Measurements from ENCODE around the gene TTI1. TPM values are rescaled to one million over a fixed set of nuclear protein-coding genes. Genes with fewer than 3 reads are reported as not detected.

The TTI1 gene
- total RNA-seq, 4 donors from 2014 or later = 9.8 to 14.8 (median 12.5) TPM

DNA sequence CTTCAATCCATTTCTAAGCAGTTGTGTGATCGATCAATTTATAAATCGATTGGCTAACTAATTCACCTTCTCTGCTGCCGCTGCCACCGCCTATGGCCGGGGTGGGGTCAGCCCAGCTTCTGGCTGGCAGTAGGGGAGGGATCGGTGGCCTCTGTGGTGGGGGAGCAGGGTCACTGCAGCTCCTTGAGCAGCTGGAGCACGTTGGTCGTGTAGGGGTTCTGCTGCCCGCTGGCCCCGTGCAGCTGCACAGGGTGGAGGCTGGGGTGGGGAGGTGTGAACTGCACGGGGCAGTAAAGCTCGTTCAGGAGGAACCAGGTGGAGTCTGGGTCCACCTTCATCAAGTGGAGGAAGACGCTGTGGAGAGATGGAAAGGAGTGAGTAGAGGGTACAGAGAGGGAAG, 50.0 kb downstream of the TTI1 start:
- Histone ChIP-seq H3K36me3 (peaks cover 0 to 39% of the 10 kb centered on the region in 2 donors), H3K9me3 (no peaks in the 10 kb centered on the region), H3K4me1 (peaks cover 0 to 45% (median 15%) of the 10 kb centered on the region in 3 donors), H3K27ac (no peak overlapping the region), H3K27me3 (no peaks in the 10 kb centered on the region), H3K4me3 (no peak overlapping the region)
- WGBS, 2 donors (ENCODE audit: low coverage in 1 of 2) = 93 to 95% methylated on average over 2 to 3 of the region's 13 CpGs
- TF ChIP-seq POLR2A (IDR thresholded peaks at IDR 0.05) (no peak), POLR2AphosphoS5 (IDR thresholded peaks at IDR 0.05) (no peak)
- TF ChIP-seq, protein P1, sequence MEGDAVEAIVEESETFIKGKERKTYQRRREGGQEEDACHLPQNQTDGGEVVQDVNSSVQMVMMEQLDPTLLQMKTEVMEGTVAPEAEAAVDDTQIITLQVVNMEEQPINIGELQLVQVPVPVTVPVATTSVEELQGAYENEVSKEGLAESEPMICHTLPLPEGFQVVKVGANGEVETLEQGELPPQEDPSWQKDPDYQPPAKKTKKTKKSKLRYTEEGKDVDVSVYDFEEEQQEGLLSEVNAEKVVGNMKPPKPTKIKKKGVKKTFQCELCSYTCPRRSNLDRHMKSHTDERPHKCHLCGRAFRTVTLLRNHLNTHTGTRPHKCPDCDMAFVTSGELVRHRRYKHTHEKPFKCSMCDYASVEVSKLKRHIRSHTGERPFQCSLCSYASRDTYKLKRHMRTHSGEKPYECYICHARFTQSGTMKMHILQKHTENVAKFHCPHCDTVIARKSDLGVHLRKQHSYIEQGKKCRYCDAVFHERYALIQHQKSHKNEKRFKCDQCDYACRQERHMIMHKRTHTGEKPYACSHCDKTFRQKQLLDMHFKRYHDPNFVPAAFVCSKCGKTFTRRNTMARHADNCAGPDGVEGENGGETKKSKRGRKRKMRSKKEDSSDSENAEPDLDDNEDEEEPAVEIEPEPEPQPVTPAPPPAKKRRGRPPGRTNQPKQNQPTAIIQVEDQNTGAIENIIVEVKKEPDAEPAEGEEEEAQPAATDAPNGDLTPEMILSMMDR (IDR thresholded peaks at IDR 0.05) = no peak
- ATAC-seq = no peak

DNA sequence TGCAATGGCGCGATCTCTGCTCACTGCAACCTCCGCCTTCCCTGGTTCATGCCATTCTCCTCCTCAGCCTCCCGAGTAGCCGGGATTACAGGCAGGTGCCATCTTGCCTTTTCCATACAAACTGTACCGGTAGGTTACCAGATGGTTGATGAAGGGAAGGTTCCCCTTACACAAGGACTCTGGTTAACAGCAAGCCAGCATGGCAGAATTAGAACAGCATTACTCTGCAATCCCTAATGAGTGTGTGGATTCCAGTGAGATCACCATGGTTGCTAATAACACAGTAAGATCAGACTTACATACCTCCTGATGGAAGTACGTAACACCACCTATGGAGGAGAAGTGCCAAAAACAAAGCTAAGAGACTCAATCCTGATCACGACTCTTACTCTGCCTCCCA, 51.7 kb downstream of the TTI1 start:
- TF ChIP-seq POLR2A (IDR thresholded peaks at IDR 0.05) (no peak), EP300 (IDR thresholded peaks at IDR 0.05) (no peak), POLR2AphosphoS5 (IDR thresholded peaks at IDR 0.05) (no peak)
- TF ChIP-seq, protein P1 (IDR thresholded peaks at IDR 0.05) = no peak
- H3K27me3 ChIP-seq = no peaks in the 10 kb centered on the region
- no peak overlapping the region for H3K4me3 ChIP-seq
- 90 to 100% methylated on average over 1 to 2 of the region's 8 CpGs for WGBS, 2 donors (ENCODE audit: low coverage in 1 of 2)
- no peak overlapping the region for H3K27ac ChIP-seq
- H3K36me3 ChIP-seq = peaks cover 0 to 39% of the 10 kb centered on the region in 2 donors
- no peak for ATAC-seq
- H3K4me1 ChIP-seq = peaks cover 0 to 28% (median 2%) of the 10 kb centered on the region in 3 donors
- no peaks in the 10 kb centered on the region for H3K9me3 ChIP-seq

DNA sequence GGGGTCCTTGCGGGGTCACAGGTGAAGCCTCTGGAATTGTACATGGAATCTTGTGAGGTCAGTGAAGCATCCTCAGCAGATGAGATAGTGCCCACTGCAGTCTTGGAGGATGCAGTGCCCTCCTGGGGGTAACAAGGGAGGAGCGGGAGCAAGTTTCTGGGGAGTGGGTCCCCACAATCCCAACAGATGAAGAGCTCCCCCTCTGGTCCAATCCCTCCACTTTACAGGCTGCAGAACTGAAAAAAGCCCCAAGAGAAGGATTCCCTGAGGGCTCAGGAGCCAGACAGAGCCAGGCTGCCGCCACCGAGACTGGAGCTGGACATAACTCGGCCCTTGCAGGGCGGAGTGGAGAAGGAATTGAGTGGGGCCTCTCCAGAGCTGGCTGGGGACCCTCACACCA, 52.4 kb downstream of the TTI1 start:
- Histone ChIP-seq H3K4me3 (no peak overlapping the region), H3K4me1 (peaks cover 0 to 21% (median 0%) of the 10 kb centered on the region in 3 donors)

DNA sequence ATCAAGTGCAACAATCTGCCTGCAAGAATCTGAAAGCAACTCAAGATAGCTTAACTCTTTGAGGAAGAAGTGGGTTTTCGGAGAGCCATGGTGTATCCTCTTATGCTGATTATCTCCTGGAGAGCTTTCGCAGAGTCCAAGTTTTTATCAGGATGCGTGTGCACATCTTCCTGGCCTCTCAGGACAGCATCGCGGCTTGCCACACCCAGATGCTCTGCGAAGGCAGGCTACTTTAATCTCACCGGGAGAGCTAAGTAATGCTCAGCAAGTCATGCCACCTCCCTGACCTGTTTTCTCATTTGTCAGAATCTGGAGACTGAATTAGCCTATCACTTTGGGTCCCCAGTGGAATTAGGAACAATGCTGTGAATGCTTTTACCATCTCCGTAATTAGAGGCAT, 52.9 kb downstream of the TTI1 start:
- TF ChIP-seq EP300 (IDR thresholded peaks at IDR 0.05) (no peak), POLR2A (IDR thresholded peaks at IDR 0.05) (no peak), POLR2AphosphoS5 (IDR thresholded peaks at IDR 0.05) (no peak)
- TF ChIP-seq, protein P1 (IDR thresholded peaks at IDR 0.05) = no peak
- no peaks in the 10 kb centered on the region for H3K9me3 ChIP-seq
- 75 to 81% methylated on average over 8 of the region's 8 CpGs for WGBS, 2 donors (ENCODE audit: low coverage in 1 of 2)

More for the DNA sequence above, 52.4 kb downstream of the TTI1 start:
- 100% methylated on average over 2 of the region's 6 CpGs; no CpG with 5 or more reads in 1 of the 2 donors for WGBS, 2 donors (ENCODE audit: low coverage in 1 of 2)
- Histone ChIP-seq H3K9me3 (no peaks in the 10 kb centered on the region), H3K36me3 (peaks cover 0 to 39% of the 10 kb centered on the region in 2 donors), H3K27ac (no peak overlapping the region), H3K27me3 (no peaks in the 10 kb centered on the region)
- TF ChIP-seq POLR2A (IDR thresholded peaks at IDR 0.05) = no peak
- TF ChIP-seq EP300 (IDR thresholded peaks at IDR 0.05) = no peak
- TF ChIP-seq, protein P1 (IDR thresholded peaks at IDR 0.05) = no peak
- TF ChIP-seq POLR2AphosphoS5 (IDR thresholded peaks at IDR 0.05) = no peak
- ATAC-seq = no peak

More for the DNA sequence above, 52.9 kb downstream of the TTI1 start:
- Histone ChIP-seq H3K27me3 (no peaks in the 10 kb centered on the region), H3K4me1 (peaks cover 0 to 16% (median 0%) of the 10 kb centered on the region in 3 donors), H3K27ac (no peak overlapping the region), H3K4me3 (no peak overlapping the region), H3K36me3 (peaks cover 0 to 39% of the 10 kb centered on the region in 2 donors)
- ATAC-seq = no peak

Measured in gastroesophageal sphincter (tissue), 4 donors.